ENCODE results near the gene GDI1.

GDI1 gene

GRCh38 chrX:154462396-154462795 lies 25.4 kb downstream of the GDI1 start:
- DNase-seq = no peak

- no peak for DNase-seq
These were observed 26.8 kb downstream of the GDI1 start for GRCh38 chrX:154463611-154464220.

DNA sequence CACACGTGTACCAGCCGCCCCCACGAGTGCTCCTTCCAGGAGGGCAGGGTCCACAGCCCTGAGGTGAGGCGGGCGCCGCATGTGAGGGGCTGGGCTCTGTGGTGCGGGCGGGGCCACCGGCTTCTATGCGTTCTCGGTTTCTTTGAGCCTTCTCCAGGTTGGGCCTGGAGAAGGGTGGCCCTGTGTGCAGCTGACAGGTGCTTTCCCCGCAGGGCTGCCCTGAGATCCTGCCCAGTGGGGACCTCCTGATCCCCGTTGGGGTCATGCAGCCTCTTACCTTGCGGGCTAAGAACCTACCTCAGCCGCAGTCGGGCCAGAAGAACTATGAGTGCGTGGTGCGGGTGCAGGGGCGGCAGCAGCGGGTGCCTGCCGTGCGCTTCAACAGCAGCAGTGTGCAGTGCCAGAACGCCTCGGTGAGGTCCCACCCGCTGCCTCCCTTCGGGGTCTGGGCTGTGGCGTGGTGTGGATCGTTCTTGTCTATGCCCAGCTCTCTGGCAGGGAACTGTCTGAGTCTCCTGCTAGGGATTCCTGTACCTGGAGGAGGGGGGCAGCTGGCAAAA lies 27.9 kb downstream of the GDI1 start:
- DNase-seq = no peak

- no peak for DNase-seq
These were observed 28.6 kb downstream of the GDI1 start for GRCh38 chrX:154465601-154466000.

DNA sequence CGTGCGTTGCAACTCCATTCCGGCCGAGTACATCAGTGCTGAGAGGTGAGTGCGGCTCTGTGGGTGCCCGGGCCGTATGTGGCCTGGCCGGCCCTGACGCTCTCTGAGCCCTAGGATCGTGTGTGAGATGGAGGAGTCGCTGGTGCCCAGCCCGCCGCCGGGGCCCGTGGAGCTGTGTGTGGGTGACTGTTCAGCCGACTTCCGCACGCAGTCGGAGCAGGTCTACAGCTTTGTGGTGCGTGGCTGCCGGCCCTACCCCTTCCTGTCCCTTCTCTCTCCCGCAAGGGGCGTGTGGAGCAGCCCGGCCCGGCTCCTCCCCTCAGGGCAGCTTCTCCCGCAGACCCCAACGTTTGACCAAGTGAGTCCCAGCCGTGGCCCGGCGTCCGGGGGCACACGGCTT lies 29.1 kb downstream of the GDI1 start:
- DNase-seq = no peak

- DNase-seq = no peak
These were observed 30.0 kb downstream of the GDI1 start for GRCh38 chrX:154466907-154467306.

DNA sequence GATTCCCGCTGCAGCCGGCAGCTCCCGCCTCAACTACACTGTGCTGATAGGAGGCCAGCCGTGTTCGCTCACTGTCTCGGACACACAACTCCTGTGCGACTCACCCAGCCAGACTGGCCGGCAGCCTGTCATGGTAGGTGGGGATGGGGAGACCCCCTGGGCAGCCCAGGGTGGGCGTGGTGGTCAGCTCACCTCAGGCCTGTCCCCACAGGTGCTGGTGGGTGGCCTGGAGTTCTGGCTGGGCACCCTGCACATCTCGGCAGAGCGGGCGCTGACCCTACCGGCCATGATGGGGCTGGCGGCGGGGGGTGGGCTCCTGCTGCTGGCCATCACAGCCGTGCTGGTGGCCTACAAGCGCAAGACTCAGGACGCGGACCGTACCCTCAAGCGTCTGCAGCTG lies 30.6 kb downstream of the GDI1 start:
- DNase-seq = no peak

DNA sequence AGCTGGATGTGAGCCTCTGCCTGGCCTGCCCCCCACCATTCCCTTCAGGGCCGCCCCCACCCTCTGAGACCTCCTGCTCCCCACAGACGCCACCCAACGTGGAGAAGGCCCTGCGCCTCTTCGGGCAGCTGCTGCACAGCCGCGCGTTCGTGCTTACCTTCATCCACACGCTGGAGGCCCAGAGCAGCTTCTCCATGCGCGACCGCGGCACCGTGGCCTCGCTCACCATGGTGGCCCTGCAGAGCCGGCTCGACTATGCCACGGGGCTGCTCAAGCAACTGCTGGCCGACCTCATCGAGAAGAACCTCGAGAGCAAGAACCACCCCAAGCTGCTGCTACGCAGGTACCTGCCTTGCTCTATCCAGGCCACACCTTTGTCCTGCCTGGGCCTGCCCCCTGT lies 31.3 kb downstream of the GDI1 start:
- no peak for DNase-seq

DNA sequence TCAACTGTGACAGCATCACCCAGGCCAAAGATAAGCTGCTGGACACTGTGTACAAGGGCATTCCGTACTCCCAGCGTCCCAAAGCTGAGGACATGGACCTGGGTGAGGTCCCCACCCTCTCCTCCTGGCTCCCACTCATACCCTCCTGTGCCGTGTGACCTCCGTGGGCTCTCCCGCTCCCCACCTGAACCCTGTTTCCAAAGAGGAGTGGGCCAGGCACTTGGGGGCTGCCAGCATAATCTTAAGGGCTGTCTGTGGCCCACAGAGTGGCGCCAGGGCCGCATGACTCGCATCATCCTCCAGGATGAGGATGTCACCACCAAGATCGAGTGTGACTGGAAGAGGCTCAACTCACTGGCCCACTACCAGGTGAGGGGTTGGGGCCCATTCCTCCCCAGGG lies 32.2 kb downstream of the GDI1 start:
- no peak for DNase-seq

- DNase-seq = no peak
These were observed 32.9 kb downstream of the GDI1 start for GRCh38 chrX:154469880-154470279.

DNA sequence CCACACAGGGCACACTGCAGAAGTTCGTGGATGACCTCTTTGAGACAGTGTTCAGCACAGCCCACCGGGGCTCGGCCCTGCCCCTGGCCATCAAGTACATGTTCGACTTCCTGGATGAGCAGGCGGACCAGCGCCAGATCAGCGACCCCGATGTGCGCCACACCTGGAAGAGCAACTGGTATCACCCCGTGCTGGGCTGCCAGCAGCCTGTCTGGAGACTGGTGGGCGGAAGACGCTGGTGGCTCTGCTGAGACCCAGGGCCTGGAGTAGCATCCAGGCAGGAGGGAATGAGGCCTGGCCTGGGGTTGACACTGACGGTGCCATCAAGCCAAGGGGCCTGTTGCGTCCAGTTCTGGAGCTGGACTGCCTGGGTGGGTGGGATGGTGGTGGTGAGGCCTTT lies 33.5 kb downstream of the GDI1 start:
- no peak for DNase-seq

DNA sequence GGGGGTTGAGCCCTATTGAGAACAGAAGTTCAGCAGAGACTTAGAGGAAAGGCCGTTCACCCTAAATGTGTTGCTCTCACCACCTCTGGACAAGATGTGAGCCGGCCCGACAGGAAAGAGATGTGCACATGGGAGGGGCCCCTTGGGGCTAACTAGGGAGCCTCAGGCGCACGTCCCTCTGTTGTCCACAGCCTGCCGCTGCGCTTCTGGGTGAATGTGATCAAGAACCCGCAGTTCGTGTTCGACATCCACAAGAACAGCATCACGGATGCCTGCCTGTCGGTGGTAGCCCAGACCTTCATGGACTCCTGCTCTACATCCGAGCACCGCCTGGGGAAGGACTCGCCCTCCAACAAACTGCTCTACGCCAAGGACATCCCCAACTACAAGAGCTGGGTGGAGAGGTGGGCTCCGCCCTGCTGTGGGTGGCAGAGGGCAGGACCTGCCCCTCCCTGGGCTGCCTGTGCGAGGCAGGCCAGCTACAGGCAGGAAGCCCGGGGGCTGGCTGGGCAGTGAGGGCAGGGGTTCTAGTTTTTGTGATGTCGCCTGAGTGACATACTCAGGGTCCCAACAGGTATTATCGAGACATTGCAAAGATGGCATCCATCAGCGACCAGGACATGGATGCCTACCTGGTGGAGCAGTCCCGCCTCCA lies 34.1 kb downstream of the GDI1 start:
- no peak for DNase-seq

GRCh38 chrX:154471839-154472684 lies 35.1 kb downstream of the GDI1 start:
- no peak for DNase-seq

GRCh38 chrX:154472685-154473632 lies 36.0 kb downstream of the GDI1 start:
- DNase-seq = no peak

DNA sequence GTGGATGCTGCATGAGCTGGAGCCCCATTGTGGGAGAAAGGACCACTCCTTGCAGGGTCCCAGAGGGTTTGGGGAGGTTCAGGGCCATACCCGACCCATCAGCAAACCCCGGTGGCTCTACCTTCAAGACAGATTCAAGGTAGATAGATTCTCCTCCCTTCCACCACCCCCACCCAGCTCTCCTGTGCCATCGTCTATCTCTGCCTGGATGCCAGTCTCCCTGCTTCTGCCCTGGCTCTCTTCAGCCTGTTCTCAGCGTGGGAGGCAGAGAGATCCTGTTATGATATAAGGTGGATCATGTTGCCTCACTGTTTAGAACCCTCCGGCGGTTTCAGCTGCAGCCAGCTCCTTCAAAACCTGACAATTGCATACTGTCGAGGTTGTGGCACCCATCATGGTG lies 36.7 kb downstream of the GDI1 start:
- DNase-seq = no peak

DNA sequence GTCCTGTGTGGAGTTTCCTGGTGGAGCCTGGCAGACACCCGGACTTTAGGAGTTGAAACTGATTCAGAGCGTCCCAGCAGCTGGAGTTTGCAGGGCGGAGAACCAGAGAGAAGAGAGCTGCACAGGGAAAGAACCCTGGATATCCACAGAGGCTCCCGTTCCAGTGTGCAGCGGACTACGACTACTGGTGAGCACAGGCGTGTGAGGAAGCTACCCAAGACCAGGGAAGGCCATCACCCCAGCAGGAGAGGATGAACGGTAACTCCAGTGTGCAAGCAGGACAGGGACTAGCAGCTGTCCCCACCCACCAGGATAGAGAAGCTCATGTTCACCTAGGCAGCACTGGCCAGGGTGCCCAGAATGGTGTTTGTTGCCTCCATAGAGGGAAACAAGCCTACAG lies 39.9 kb downstream of the GDI1 start:
- DNase-seq = no peak

- DNase-seq = no peak
These were observed 41.0 kb downstream of the GDI1 start for GRCh38 chrX:154477891-154478477.

DNA sequence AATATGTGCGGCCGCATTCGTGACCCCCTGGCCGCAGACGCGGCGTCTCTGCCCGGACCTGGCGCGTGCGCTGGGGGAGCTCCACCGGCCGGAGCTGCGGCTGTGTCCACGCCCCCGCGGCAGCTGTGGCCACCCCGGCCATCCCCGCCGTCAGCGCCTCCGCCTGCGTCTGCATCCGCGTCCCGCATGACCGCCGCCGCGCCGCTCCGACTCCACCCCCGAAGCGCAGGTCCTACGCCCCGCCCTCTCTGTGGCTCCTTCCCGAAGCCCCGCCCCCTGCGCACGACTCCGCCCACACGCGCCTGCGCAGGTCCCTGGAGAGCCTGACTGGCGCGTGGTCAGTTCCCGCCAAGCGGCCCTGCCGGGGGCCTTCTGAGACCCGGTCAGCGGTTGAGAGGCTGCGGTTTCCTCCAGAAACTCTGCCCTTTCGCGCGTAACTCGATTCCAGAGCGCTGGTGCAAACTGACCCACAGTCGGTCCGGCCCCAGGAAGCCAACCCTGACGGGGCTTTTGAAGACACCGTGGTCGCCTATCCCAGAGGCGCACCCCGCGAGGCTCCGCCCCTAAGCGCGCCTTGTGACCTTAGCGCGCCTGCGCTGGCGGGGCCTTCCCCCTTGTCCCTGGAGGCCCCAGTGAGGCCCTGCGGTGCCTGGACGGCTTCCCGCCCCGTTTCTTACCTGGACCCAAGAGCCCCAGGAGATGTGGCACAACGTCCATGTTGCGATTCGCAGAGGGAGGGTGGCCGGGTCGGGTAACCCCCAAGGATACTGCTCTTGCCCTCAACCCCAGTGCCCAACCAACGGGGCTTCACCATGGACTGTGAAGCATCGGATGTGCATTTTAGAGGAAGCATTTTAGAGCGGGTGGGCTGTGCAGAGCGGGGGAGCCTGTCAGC lies 42.0 kb downstream of the GDI1 start, which contains the start of gene LAGE3:
Gene LAGE3 (minus strand): TSS at position 554 of the 895 bp plus-strand sequence. CDS start 366 bp downstream, at position 188.
- peak; percentile 81 for DNase-seq

GRCh38 chrX:154481195-154481594 lies 44.2 kb downstream of the GDI1 start:
- DNase-seq = no peak

GRCh38 chrX:154481911-154482601 lies 45.1 kb downstream of the GDI1 start:
- DNase-seq = no peak
